HepG2 (cell line): ENCODE results near the gene ARHGEF10L. TPM values are rescaled to one million over a fixed set of nuclear protein-coding genes. Genes with fewer than 3 reads are reported as not detected.

ENCODE experiments used
- ATAC-seq: fragments of 200-7000 bp; cut with Tn5 transposase; 3 replicates; pipeline ENCODE4 v1.9.1; 2020; ENCODE audit warnings: mild to moderate bottlenecking, moderate library complexity
- BruUV-seq: library from RNA; stranded (reverse); fragments of 400-500 nt; replicated peaks from 2 replicates; lab custom pipeline; 2021; lab: Mats Ljungman, UMichigan
- CTCF ChIA-PET: fragments of 300-600 bp; formaldehyde crosslinking; extraction: SDS; loops from one replicate; lab custom pipeline; 2021; ENCODE audit warnings: low total read pairs, inconsistent platforms, low intra/inter-chr PET ratio; lab: Yijun Ruan, JAX
- POLR2A ChIA-PET: fragments of 350-600 bp; sonication (Branson Sonifier 250); formaldehyde crosslinking; loops from one replicate; lab custom pipeline; 2020; ENCODE audit warnings: antibody characterized with exemption, inconsistent platforms; lab: Yijun Ruan, JAX
- DNase-seq: peaks from one replicate; pipeline ENCODE4 v3.0.0-alpha.2; 2015; ENCODE audit warnings: low spot score
- FAIRE-seq: peaks from 3 replicates; lab custom pipeline; 2011; peaks lifted over from hg19 to GRCh38; lab: Jason Lieb, UNC
- H2AFZ ChIP-seq: one replicate; pipeline ENCODE4 v1.6.1; 2011; ENCODE audit warnings: low read length, inconsistent platforms
- H3K27ac ChIP-seq: fragments of 300-600 bp; 3 replicates; pipeline ENCODE4 v1.8.0; 2011; ENCODE audit warnings: mixed run types, mild to moderate bottlenecking, mixed read lengths, low read length, inconsistent platforms; ENCODE audit not compliant: insufficient read depth; ENCODE audit errors: extremely low read length
- H3K27me3 ChIP-seq, 2 experiments: fragments of 200-600 bp in 1 of 2; 2 replicates in 1 of 2; 3 replicates in 1 of 2; pipeline versions ENCODE4 v1.6.0 to v1.8.0; 2011; ENCODE audit warnings: low read length in 2 of 2, mild to moderate bottlenecking in 2 of 2, moderate library complexity in 2 of 2, inconsistent platforms in 1 of 2; ENCODE audit not compliant: insufficient read depth in 2 of 2, control insufficient read depth in 1 of 2
- H3K36me3 ChIP-seq, 2 experiments: fragments of 200-600 bp in 1 of 2; replicated peaks in 1 of 2; 2 replicates in 1 of 2; 3 replicates in 1 of 2; pipeline versions ENCODE4 v1.5.1 to v1.8.0; 2011; ENCODE audit warnings: low read length in 2 of 2, inconsistent platforms in 1 of 2; ENCODE audit not compliant: insufficient read depth in 2 of 2, control insufficient read depth in 1 of 2
- H3K4me1 ChIP-seq: 2 replicates; pipeline ENCODE4 v1.5.1; 2012; ENCODE audit warnings: low read length, inconsistent platforms; ENCODE audit not compliant: insufficient read depth
- H3K4me2 ChIP-seq: 2 replicates; pipeline ENCODE4 v1.6.0; 2011; ENCODE audit warnings: low read depth, low read length, inconsistent platforms
- H3K4me3 ChIP-seq, 3 experiments: fragments of 200-600 bp in 1 of 3; sonication (generic), shearing (Covaris generic) in 1 of 3; replicated peaks in 1 of 3; 2 replicates each; pipeline ENCODE4 v1.5.1; 2011 to 2016; ENCODE audit warnings: low read length in 3 of 3, inconsistent platforms in 2 of 3, low read depth in 2 of 3, mild to moderate bottlenecking in 2 of 3, control low read depth in 1 of 3, mixed read lengths in 1 of 3; ENCODE audit not compliant: insufficient read depth in 1 of 3
- H3K79me2 ChIP-seq: one replicate; pipeline ENCODE4 v1.6.1; 2011; ENCODE audit warnings: low read length, inconsistent platforms; ENCODE audit not compliant: insufficient read depth
- H3K9ac ChIP-seq: 2 replicates; pipeline ENCODE4 v1.6.0; 2011; ENCODE audit warnings: mild to moderate bottlenecking, low read depth, low read length, inconsistent platforms; ENCODE audit not compliant: insufficient read depth
- H3K9me3 ChIP-seq: 2 replicates; pipeline ENCODE4 v1.5.1; 2012; ENCODE audit warnings: mild to moderate bottlenecking, low read length
- H4K20me1 ChIP-seq: 2 replicates; pipeline ENCODE4 v1.6.0; 2011; ENCODE audit warnings: inconsistent platforms, mild to moderate bottlenecking, low read length, moderate library complexity; ENCODE audit not compliant: insufficient read depth
- AGO1 ChIP-seq: fragments of 200-400 bp; formaldehyde crosslinking; IDR thresholded peaks from 2 replicates; pipeline ENCODE4 v1.6.1; 2017; ENCODE audit warnings: mild to moderate bottlenecking, low read depth, low read length, moderate library complexity; ENCODE audit not compliant: poor library complexity, severe bottlenecking
- CEBPG ChIP-seq: IDR thresholded peaks from 2 replicates; pipeline ENCODE4 v1.6.1; 2016
- MLLT10 ChIP-seq: sonication (generic); formaldehyde crosslinking; IDR thresholded peaks from 2 replicates; pipeline ENCODE4 v1.4.0; 2020; ENCODE audit warnings: missing genetic modification reagents
- PRMT3 ChIP-seq: sonication (generic); formaldehyde crosslinking; IDR thresholded peaks from 2 replicates; pipeline ENCODE4 v1.8.1; 2022; ENCODE audit warnings: low read depth, mild to moderate bottlenecking, moderate library complexity, missing genetic modification reagents, borderline replicate concordance
- RFXAP ChIP-seq: sonication (generic); formaldehyde crosslinking; IDR thresholded peaks from 2 replicates; pipeline ENCODE4 v1.4.0; 2020; ENCODE audit warnings: missing genetic modification reagents, borderline replicate concordance
- SOX13 ChIP-seq, 3 experiments: fragments of 450-650 bp in 1 of 3; sonication (generic) in 1 of 3; formaldehyde crosslinking in 1 of 3; IDR thresholded peaks in 2 of 3; conservative IDR thresholded peaks in 1 of 3; 2 replicates each; pipeline versions ENCODE4 v1.5.0 to v1.6.1; 2016 to 2020; ENCODE audit warnings: antibody characterized with exemption in 1 of 3, mild to moderate bottlenecking in 1 of 3, missing compliant biosample characterization in 1 of 3, missing genetic modification reagents in 1 of 3, moderate library complexity in 1 of 3
- SYNCRIP ChIP-seq: fragments of 200-400 bp; formaldehyde crosslinking; IDR thresholded peaks from 2 replicates; pipeline ENCODE4 v1.6.1; 2018; ENCODE audit warnings: mild to moderate bottlenecking, low read depth, low read length; ENCODE audit not compliant: insufficient read depth
- TCF7L2 ChIP-seq: IDR thresholded peaks from 2 replicates; pipeline ENCODE4 v1.6.1; 2011; ENCODE audit warnings: mild to moderate bottlenecking, low read depth, low read length, moderate library complexity
- ZBTB21 ChIP-seq: sonication (generic); formaldehyde crosslinking; IDR thresholded peaks from 2 replicates; pipeline ENCODE4 v1.4.0; 2020; ENCODE audit warnings: missing genetic modification reagents
- ZNF180 ChIP-seq: sonication (generic); formaldehyde crosslinking; IDR thresholded peaks from 2 replicates; pipeline ENCODE4 v1.4.0; 2020; ENCODE audit warnings: low read depth, missing genetic modification reagents, borderline replicate concordance
- ZNF317 ChIP-seq: sonication (generic); formaldehyde crosslinking; IDR thresholded peaks from 2 replicates; pipeline ENCODE4 v1.5.0; 2020; ENCODE audit warnings: mild to moderate bottlenecking, missing genetic modification reagents
- ZNF383 ChIP-seq: sonication (generic); formaldehyde crosslinking; IDR thresholded peaks from 2 replicates; pipeline ENCODE4 v1.4.0; 2020; ENCODE audit warnings: missing genetic modification reagents, mild to moderate bottlenecking, borderline replicate concordance
- WGBS: methylation state at CpG from one replicate; pipeline ENCODE4 v1.1.6; 2017; ENCODE audit warnings: low lambda C conversion rate; 5-methylcytosine and 5-hydroxymethylcytosine counted together
- in situ Hi-C: cut with HindIII; loops from 2 replicates; pipeline ENCODE4 v1.10.0; 2017; ENCODE audit warnings: low pct_unique_long_range_greater_than_20kb; ENCODE audit not compliant: extremely low pct_ligation_motif_present
- intact Hi-C: fragments of 100-400 bp; cut with micrococcal nuclease; formaldehyde crosslinking; loops from one replicate; pipeline ENCODE4 v1.10.0; 2022; ENCODE audit not compliant: unreplicated experiment
- polyA plus RNA-seq, 8 experiments: library from polyadenylated mRNA; depleted of rRNA in 3 of 8; stranded (reverse) in 7 of 8; unstranded in 1 of 8; fragments of >200 nt; fragmentation: Illumina TruSeq in 4 of 8; extraction: Trizol in 4 of 8; gene quantifications; 2 replicates each; pipeline versions ENCODE4 v1.2.1 to v1.2.3, GENCODE V29; 2011 to 2016; ENCODE audit warnings: low read depth in 4 of 8, missing spikeins in 1 of 8, mixed read lengths in 1 of 8; ENCODE audit not compliant: insufficient read depth in 1 of 8
- total RNA-seq, 5 experiments: library from RNA; depleted of rRNA; stranded (reverse); fragments of >200 nt; fragmentation: Illumina TruSeq; extraction: Trizol; gene quantifications; 2 replicates each; pipeline ENCODE4 v1.2.3, GENCODE V29; 2016; ENCODE audit warnings: low read depth in 1 of 5
- TF ChIP-seq, protein P1 (sequence below): sonication (generic); formaldehyde crosslinking; conservative IDR thresholded peaks from 2 replicates; pipeline ENCODE4 v1.4.0; 2020; ENCODE audit warnings: missing genetic modification reagents
- TF ChIP-seq, protein P2 (sequence below): sonication (generic); formaldehyde crosslinking; IDR thresholded peaks from 2 replicates; pipeline ENCODE4 v1.5.0; 2020; ENCODE audit warnings: mild to moderate bottlenecking, missing genetic modification reagents
- TF ChIP-seq, protein P3 (sequence below): sonication (generic); formaldehyde crosslinking; IDR thresholded peaks from 2 replicates; pipeline ENCODE4 v1.8.1; 2023; ENCODE audit warnings: mild to moderate bottlenecking, moderate library complexity, missing genetic modification reagents

Gene ARHGEF10L
- total and polyA plus RNA-seq, 2 of the 13 experiments (the other 11 are each of a cell fraction or from before 2014, with no cell fraction given), result 46.5 to 78.3 TPM

DNA sequence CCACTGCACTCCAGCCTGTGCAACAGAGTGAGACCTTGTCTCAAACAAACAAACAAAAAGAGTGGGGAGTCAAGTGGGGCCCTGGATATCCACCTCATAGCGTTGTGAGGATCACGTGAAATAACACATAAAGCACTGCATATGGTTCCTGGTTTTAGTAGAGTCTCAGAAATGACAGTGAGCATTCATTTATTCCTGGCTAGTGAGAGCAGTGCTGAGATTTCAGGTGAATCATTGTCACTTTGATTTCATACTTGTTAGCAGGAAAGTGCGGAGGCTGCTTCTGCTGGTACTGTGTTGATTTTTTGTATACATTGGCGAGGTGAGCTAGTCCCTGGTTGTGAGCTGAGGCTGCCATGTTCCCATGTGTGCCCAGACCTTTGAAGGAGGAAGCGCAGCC lies 22.9 kb downstream of the ARHGEF10L start:
- ChIA-PET POLR2A (interaction anchor here (1.0 to 1.7 kb wide), 2 partner anchors 18 to 25 kb away, joined by 3 to 5 read pairs; no protein-coding TSS in a partner anchor), CTCF (no interaction called here)
- Histone ChIP-seq H2AFZ (no peak overlapping the region), H3K79me2 (no peaks in the 10 kb centered on the region), H3K9ac (no peak overlapping the region), H3K4me2 (no peak overlapping the region), H3K4me3 (no peak overlapping the region), H3K27me3 (no peaks in the 10 kb centered on the region), H3K36me3 (no peaks in the 10 kb centered on the region), H3K9me3 (no peaks in the 10 kb centered on the region), H3K27ac (no peak overlapping the region), H4K20me1 (no peaks in the 10 kb centered on the region), H3K4me1 (peaks cover 71% of the 10 kb centered on the region)
- ATAC-seq (no peak), FAIRE-seq (no peak), DNase-seq (no peak)
- intact Hi-C loops, result no loop called here
- BruUV-seq, result no TSS peak
- 88% methylated on average over 5 of the region's 5 CpGs for WGBS
- in situ Hi-C loops, result no loop called here
- TF ChIP-seq ZNF317 (CRISPR knock-in tag) (no peak), PRMT3 (CRISPR knock-in tag) (no peak), ZNF383 (CRISPR knock-in tag) (no peak), SYNCRIP (no peak), SOX13 (IDR thresholded peaks at IDR 0.05) (no peak), SOX13 (CRISPR knock-in tag; conservative IDR thresholded peaks at IDR 0.05 in 1 of 2, IDR thresholded peaks at IDR 0.05 in 1 of 2) (no peak), TCF7L2 (no peak), RFXAP (CRISPR knock-in tag) (no peak), ZBTB21 (CRISPR knock-in tag) (no peak), MLLT10 (CRISPR knock-in tag) (no peak), ZNF180 (no peak), AGO1 (no peak), CEBPG (CRISPR knock-in tag) (no peak)
- TF ChIP-seq, protein P1, sequence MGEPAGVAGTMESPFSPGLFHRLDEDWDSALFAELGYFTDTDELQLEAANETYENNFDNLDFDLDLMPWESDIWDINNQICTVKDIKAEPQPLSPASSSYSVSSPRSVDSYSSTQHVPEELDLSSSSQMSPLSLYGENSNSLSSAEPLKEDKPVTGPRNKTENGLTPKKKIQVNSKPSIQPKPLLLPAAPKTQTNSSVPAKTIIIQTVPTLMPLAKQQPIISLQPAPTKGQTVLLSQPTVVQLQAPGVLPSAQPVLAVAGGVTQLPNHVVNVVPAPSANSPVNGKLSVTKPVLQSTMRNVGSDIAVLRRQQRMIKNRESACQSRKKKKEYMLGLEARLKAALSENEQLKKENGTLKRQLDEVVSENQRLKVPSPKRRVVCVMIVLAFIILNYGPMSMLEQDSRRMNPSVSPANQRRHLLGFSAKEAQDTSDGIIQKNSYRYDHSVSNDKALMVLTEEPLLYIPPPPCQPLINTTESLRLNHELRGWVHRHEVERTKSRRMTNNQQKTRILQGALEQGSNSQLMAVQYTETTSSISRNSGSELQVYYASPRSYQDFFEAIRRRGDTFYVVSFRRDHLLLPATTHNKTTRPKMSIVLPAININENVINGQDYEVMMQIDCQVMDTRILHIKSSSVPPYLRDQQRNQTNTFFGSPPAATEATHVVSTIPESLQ (CRISPR knock-in tag), result no peak
- TF ChIP-seq, protein P2, sequence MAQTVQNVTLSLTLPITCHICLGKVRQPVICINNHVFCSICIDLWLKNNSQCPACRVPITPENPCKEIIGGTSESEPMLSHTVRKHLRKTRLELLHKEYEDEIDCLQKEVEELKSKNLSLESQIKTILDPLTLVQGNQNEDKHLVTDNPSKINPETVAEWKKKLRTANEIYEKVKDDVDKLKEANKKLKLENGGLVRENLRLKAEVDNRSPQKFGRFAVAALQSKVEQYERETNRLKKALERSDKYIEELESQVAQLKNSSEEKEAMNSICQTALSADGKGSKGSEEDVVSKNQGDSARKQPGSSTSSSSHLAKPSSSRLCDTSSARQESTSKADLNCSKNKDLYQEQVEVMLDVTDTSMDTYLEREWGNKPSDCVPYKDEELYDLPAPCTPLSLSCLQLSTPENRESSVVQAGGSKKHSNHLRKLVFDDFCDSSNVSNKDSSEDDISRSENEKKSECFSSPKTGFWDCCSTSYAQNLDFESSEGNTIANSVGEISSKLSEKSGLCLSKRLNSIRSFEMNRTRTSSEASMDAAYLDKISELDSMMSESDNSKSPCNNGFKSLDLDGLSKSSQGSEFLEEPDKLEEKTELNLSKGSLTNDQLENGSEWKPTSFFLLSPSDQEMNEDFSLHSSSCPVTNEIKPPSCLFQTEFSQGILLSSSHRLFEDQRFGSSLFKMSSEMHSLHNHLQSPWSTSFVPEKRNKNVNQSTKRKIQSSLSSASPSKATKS (CRISPR knock-in tag), result no peak
- TF ChIP-seq, protein P3, sequence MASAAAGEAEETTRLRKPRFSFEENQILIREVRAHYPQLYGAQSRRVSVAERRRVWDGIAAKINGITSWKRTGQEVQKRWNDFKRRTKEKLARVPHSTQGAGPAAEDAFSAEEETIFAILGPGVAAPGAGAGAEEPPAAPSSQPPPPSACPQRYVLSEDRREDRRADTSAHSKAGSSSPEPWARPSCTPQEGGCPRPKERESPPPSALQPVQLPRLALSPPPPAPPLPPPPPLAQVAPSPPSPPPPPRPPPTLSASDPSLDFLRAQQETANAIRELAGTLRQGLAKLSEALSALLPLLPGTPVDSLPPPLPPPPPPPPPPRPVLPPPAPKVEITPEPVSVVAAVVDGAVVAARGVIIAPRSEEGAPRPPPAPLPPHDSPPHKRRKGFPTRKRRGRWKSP, result no peak
